A673 (cell line): ENCODE data around the gene IRAK3. TPM values are rescaled to one million over a fixed set of nuclear protein-coding genes. Genes with fewer than 3 reads are reported as not detected.

ENCODE experiments used
- BruUV-seq: library from RNA; stranded (reverse); fragments of 400-500 nt; replicated peaks from 2 replicates; lab custom pipeline; 2021; lab: Mats Ljungman, UMichigan
- CTCF ChIA-PET: fragments of 300-600 bp; sonication (Branson Sonifier 250); formaldehyde crosslinking; loops from one replicate; lab custom pipeline; 2022; ENCODE audit warnings: antibody characterized with exemption; lab: Charles Lee
- POLR2A ChIA-PET: fragments of 300-600 bp; sonication (Branson Sonifier 250); formaldehyde crosslinking; loops from one replicate; lab custom pipeline; 2022; ENCODE audit warnings: antibody characterized with exemption; ENCODE audit not compliant: low non-redundant PET; lab: Charles Lee
- DNase-seq: peaks from one replicate; pipeline ENCODE4 v3.0.0-alpha.2; 2015; ENCODE audit warnings: low spot score
- H3K27ac ChIP-seq: fragments of 200-600 bp; sonication (generic); 2 replicates; pipeline ENCODE4 v1.5.1; 2016; ENCODE audit warnings: mixed run types, low read depth, mild to moderate bottlenecking, mixed read lengths, antibody characterized with exemption, low read length; ENCODE audit not compliant: poor library complexity, severe bottlenecking
- H3K27me3 ChIP-seq: fragments of 200-600 bp; sonication (generic); replicated peaks from 2 replicates; pipeline ENCODE4 v1.6.1; 2017; ENCODE audit warnings: mixed run types, low read depth, mild to moderate bottlenecking, mixed read lengths, antibody characterized with exemption, low read length; ENCODE audit not compliant: insufficient read depth, poor library complexity
- H3K36me3 ChIP-seq: fragments of 200-600 bp; sonication (generic); 2 replicates; pipeline ENCODE4 v1.6.1; 2016; ENCODE audit warnings: mixed run types, mild to moderate bottlenecking, mixed read lengths, antibody characterized with exemption, low read length; ENCODE audit not compliant: insufficient read depth, poor library complexity, severe bottlenecking
- H3K4me1 ChIP-seq: fragments of 200-600 bp; sonication (generic); 2 replicates; pipeline ENCODE4 v1.6.1; 2017; ENCODE audit warnings: mixed run types, mild to moderate bottlenecking, mixed read lengths, antibody characterized with exemption, low read length; ENCODE audit not compliant: insufficient read depth, poor library complexity, severe bottlenecking
- H3K4me3 ChIP-seq: fragments of 200-600 bp; sonication (generic); 2 replicates; pipeline ENCODE4 v1.5.1; 2016; ENCODE audit warnings: low read depth, mixed run types, mild to moderate bottlenecking, mixed read lengths, low read length; ENCODE audit not compliant: poor library complexity, severe bottlenecking
- H3K9me3 ChIP-seq: fragments of 200-600 bp; sonication (generic); 2 replicates; pipeline ENCODE4 v1.6.1; 2016; ENCODE audit warnings: mixed run types, low read depth, mild to moderate bottlenecking, mixed read lengths, antibody characterized with exemption, low read length; ENCODE audit not compliant: poor library complexity, severe bottlenecking
- CTCF ChIP-seq: fragments of 300-800, 200-600 bp; sonication (generic); conservative IDR thresholded peaks from 2 replicates; pipeline ENCODE4 v1.5.1; 2017; ENCODE audit warnings: low read depth, mild to moderate bottlenecking, antibody characterized with exemption, low read length, moderate library complexity, mixed read lengths
- EZH2 ChIP-seq: fragments of 200-600 bp; sonication (generic); IDR thresholded peaks from 2 replicates; pipeline ENCODE4 v1.6.1; 2017; ENCODE audit warnings: borderline replicate concordance, low read depth, mild to moderate bottlenecking, mixed read lengths, antibody characterized with exemption, low read length; ENCODE audit not compliant: poor library complexity, severe bottlenecking
- intact Hi-C: fragments of 100-400 bp; cut with micrococcal nuclease; formaldehyde crosslinking; loops from one replicate; pipeline ENCODE4 v1.10.0; 2022; ENCODE audit not compliant: unreplicated experiment
- total RNA-seq: library from RNA; stranded (reverse); gene quantifications from 2 replicates; pipeline ENCODE4 v1.2.3, GENCODE V29; 2021

The IRAK3 gene
- total RNA-seq, 1 experiment from 2014 or later = 0.19 TPM

- no TSS peak for BruUV-seq
- H3K27ac ChIP-seq = no peak overlapping the region
- ChIA-PET CTCF (no interaction called here), POLR2A (no interaction called here)
- no peaks in the 10 kb centered on the region for H3K9me3 ChIP-seq
- H3K4me3 ChIP-seq = no peak overlapping the region
- peaks cover 18% of the 10 kb centered on the region for H3K27me3 ChIP-seq
- no peak for DNase-seq
- H3K4me1 ChIP-seq = peaks cover 3% of the 10 kb centered on the region
- intact Hi-C loops = no loop called here
- TF ChIP-seq CTCF (no peak), EZH2 (no peak)
- H3K36me3 ChIP-seq = no peaks in the 10 kb centered on the region
Observed at GRCh38 chr12:66297080-66297479, 108.1 kb downstream of the IRAK3 start.

- no TSS peak for BruUV-seq
- Histone ChIP-seq H3K27me3 (peaks cover 15% of the 10 kb centered on the region), H3K36me3 (no peaks in the 10 kb centered on the region), H3K4me3 (no peak overlapping the region), H3K4me1 (peaks cover 3% of the 10 kb centered on the region), H3K27ac (no peak overlapping the region), H3K9me3 (no peaks in the 10 kb centered on the region)
- TF ChIP-seq EZH2 (no peak), CTCF (no peak)
- intact Hi-C loops = no loop called here
- DNase-seq = no peak
- ChIA-PET POLR2A (no interaction called here), CTCF (no interaction called here)
Observed at GRCh38 chr12:66297923-66298322, 108.9 kb downstream of the IRAK3 start.

GRCh38 chr12:66301944-66302826 lies 113.2 kb downstream of the IRAK3 start, which contains the start of gene HELB:
Gene HELB (plus strand): TSS chr12:66302493. CDS start chr12:66302604, 111 bp downstream.
- BruUV-seq = no TSS peak
- no peak for TF ChIP-seq CTCF
- TF ChIP-seq EZH2 = no peak
- intact Hi-C loops = no loop called here
- Histone ChIP-seq H3K36me3 (no peaks in the 10 kb centered on the region), H3K9me3 (no peaks in the 10 kb centered on the region), H3K27me3 (peaks cover 13% of the 10 kb centered on the region), H3K4me3 (peak within 1 kb of the TSS; percentile 86), H3K27ac (peak within 1 kb of the TSS; percentile 78), H3K4me1 (peaks cover 8% of the 10 kb centered on the region)
- ChIA-PET CTCF (interaction anchor here (0.5 to 0.7 kb wide), 4 partner anchors 36 to 882 kb away, joined by 3 to 13 read pairs (median 8); no protein-coding TSS in a partner anchor), POLR2A (interaction anchor here (0.6 kb wide), 1 partner anchor 118 kb away, joined by 3 read pairs; no protein-coding TSS in a partner anchor)
- peak; percentile 97 for DNase-seq
